ENCODE results near the gene CPHXL.

GRCh38 chr16:75745242-75745641 lies 19.0 kb upstream of the CPHXL start:
- TF ChIP-seq CTCF (IDR thresholded peaks at IDR 0.05) (no peak), HOXA7 (CRISPR knock-in tag; IDR thresholded peaks at IDR 0.05) (no peak), POLR2A (IDR thresholded peaks at IDR 0.05; ENCODE audit: low read length) (no peak), EP300 (IDR thresholded peaks at IDR 0.05) (no peak), RFX5 (IDR thresholded peaks at IDR 0.05) (no peak), CHD2 (IDR thresholded peaks at IDR 0.05; ENCODE audit: low read length, partially characterized antibody) (no peak), MAX (IDR thresholded peaks at IDR 0.05) (no peak), KDM5A (IDR thresholded peaks at IDR 0.05) (no peak), CHD4 (IDR thresholded peaks at IDR 0.05; ENCODE audit: borderline replicate concordance) (no peak)

All from A549 (cell line).